Diencephalon (tissue), 1 donor: Measurements from ENCODE around the gene ELOB. TPM values are rescaled to one million over a fixed set of nuclear protein-coding genes. Genes with fewer than 3 reads are reported as not detected.

ENCODE experiments used
- small RNA-seq: library from RNA; depleted of rRNA; stranded (forward); fragments of <200 nt; gene quantifications from one replicate; pipeline ENCODE3, GENCODE V24; 2014
- total RNA-seq: library from RNA; depleted of rRNA; stranded (reverse); fragments of >200 nt; gene quantifications from one replicate; pipeline ENCODE4 v1.2.3, GENCODE V29; 2014

The ELOB gene
- 158 TPM for total RNA-seq

DNA sequence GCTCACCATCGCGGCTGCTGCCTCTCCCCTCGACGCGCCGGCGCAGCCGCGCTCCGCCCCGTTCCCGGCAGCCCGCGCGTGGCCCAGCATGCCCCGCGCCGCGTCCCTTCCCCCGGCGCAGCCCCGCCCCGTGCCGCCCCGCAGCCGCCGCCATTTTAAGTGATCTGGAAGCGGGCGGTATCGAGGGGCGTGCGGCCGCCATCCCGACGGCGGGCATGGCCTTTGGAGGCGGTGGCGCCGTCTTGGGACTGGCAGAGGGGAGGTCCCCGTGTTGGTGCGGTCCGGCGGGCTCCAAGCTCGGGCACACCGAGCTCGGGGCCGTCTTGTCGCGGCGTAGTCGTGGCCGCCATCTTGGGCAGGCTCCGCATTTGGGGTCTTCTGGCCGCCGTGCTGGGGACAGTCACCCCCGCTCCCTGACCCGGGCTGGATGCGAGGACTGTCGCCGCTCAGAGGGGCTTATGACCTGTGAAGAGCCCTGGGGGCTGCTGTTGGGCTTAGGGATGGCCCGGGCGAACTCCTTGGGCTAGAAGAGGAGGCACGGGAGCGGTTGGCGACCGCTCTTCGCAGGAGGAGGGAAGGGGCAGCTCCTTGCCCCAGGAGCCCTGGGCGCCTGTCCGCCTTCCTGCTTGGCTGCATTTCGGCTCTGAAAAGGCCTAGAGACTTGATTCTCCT is at the start of gene ELOB:
Gene ELOB, minus strand, starts transcription at position 50 of the 672 bp plus-strand sequence. Its CDS starts 41 bp downstream, at position 9.

DNA sequence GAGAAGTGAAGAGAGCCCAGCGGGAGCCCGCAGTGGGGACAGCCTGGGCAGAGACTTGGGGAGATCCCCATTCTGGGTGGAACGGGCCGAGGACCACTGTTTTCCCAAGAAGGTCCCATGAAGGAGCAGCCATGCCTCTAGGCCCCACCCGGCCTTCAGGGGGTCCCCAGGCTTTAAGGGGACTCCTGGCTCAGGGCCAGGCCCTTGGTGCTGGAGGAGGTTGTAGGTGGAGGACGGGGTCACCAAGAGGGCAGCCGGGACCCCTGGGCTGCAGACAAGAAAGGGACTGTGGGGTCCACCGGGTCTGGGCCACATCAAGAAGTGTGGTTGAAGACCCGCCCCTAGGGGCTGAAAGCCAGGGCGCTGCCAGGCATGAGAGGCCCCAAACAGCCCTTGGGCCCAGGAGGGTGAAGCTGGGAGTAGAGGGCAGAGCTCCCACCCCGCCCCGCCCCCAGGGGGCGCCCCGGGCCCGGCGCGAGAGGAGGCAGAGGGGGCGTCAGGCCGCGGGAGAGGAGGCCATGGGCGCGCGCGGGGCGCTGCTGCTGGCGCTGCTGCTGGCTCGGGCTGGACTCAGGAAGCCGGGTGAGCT is 39.8 kb upstream of the ELOB start, which contains the start of gene PRSS21:
Gene PRSS21, plus strand, starts transcription at position 487 of the 589 bp plus-strand sequence. Its CDS starts 32 bp downstream, at position 519.

DNA sequence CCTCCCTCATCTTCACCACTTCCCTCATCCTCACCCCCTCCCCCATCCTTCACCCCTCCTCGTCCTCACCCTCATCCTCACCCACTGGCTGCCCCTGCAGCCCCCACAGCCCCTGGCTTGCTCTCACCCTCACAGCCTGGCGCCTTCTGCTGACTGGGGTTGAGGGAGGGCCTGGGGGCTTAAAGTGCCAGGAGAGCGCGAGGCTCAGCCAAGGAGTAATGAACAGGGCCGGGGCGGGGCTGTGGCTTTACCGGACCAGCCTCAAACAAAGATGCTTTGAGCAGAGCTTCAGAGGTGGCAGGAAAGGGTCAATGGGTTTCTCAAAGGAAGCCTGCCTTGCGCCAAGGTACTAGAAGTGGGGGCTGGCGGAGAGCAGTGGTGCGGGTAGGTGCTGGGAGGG is 10.3 kb upstream of the ELOB start, which contains the start of gene PRSS33:
Gene PRSS33, minus strand, starts transcription at position 155 of the 400 bp plus-strand sequence. CDS start 1,013 bp downstream, outside the sequence.

DNA sequence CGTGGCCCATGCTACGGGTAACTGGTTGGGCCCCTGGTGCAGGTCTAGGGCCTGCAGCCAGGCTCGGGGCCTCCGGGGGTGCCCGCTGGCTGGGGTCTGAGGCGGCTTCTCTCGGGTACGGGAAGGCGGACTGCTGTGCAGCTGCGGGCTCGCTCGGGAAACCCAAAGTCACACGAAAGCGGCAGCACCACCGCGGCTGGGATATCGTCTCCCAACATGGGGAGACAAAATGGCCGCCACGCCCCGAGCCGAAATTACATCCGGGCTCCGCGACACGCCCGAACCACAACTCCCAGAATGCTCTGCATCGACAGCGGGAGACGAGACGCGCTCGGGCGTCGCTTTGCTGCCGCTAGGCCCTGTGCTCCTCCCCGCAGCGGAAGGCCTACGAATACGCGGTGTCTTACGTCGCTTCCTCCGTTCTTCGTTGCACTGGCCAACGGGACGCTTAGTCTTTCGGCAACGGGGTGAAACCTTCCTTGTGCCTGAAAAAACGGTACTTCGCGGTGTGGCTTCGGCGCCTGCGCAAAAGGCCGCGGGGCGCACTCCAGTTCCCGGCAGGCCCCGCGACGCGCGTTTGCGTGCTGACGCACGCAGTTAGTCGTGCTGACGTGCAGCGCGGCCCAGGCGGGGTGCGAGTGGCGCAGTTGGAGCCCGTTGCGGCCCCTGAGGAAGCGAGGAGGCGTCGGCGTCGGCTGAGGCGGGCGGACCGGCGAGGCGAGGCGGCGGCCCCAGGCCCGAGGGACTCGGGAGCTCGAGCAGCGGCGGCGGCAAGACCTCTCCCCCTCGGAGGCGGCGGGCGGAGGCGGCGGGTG is 24.8 kb downstream of the ELOB start, which contains the start of gene SRRM2:
Gene SRRM2, plus strand, starts transcription at position 604 of the 815 bp plus-strand sequence. CDS start 3,727 bp downstream, outside the sequence.

Small RNA genes lying within 50 kb of the gene (small RNA-seq; reads per million reads assigned to genes)
- not detected for gene SNORA3C

Other genes starting within 250 kb of the ELOB start
- gene CEMP1, start 245.9 kb downstream of the ELOB start, total RNA-seq = 0.92 TPM
- 31.6 TPM for gene PDPK1, start 239.3 kb downstream of the ELOB start, total RNA-seq
- gene KCTD5, start 94.8 kb downstream of the ELOB start, total RNA-seq = 19.6 TPM
- gene PRSS27, start 57.1 kb downstream of the ELOB start, total RNA-seq = 3.9 TPM
- 70.1 TPM for gene SRRM2, start 24.6 kb downstream of the ELOB start, total RNA-seq
- not detected for gene PRSS33, start 10.3 kb upstream of the ELOB start, total RNA-seq
- gene PRSS41, start 21.2 kb upstream of the ELOB start, total RNA-seq = not detected
- gene PRSS21, start 40.0 kb upstream of the ELOB start, total RNA-seq = not detected
- gene ZG16B, start 53.0 kb upstream of the ELOB start, total RNA-seq = 0.23 TPM
- gene PRSS22, start 80.9 kb upstream of the ELOB start, total RNA-seq = not detected
- gene FLYWCH2, start 105.9 kb upstream of the ELOB start, total RNA-seq = 42.2 TPM
- 29.1 TPM for gene FLYWCH1, start 134.7 kb upstream of the ELOB start, total RNA-seq
- 0.46 TPM for gene KREMEN2, start 187.0 kb upstream of the ELOB start, total RNA-seq
- gene PAQR4, start 192.1 kb upstream of the ELOB start, total RNA-seq = 28.4 TPM
- gene PKMYT1, start 203.2 kb upstream of the ELOB start, total RNA-seq = 2.3 TPM
- not detected for gene CLDN9, start 235.6 kb upstream of the ELOB start, total RNA-seq
- 1.2 TPM for gene CLDN6, start 240.9 kb upstream of the ELOB start, total RNA-seq
- gene TNFRSF12A, start 243.1 kb upstream of the ELOB start, total RNA-seq = 1.2 TPM
- gene HCFC1R1, start 246.7 kb upstream of the ELOB start, total RNA-seq = 20.3 TPM
- 4.8 TPM for gene THOC6, start 246.8 kb upstream of the ELOB start, total RNA-seq